Testis (tissue), 2 donors: ENCODE results near the gene IPO4.

Experiments
- POLR2A ChIP-seq: fragments of 450-650 bp; IDR thresholded peaks from one replicate; pipeline ENCODE4 v1.6.1; 2017; ENCODE audit warnings: antibody characterized with exemption, mild to moderate bottlenecking, moderate library complexity
- TF ChIP-seq, protein P1 (sequence below), 3 experiments: fragments of 450-650 bp in 2 of 3; fragments of 200-600 bp in 1 of 3; sonication (generic) in 1 of 3; IDR thresholded peaks; one replicate each; pipeline ENCODE4 v1.5.1; 2016 to 2019; ENCODE audit warnings: antibody characterized with exemption in 3 of 3, mild to moderate bottlenecking in 2 of 3, moderate library complexity in 1 of 3

DNA sequence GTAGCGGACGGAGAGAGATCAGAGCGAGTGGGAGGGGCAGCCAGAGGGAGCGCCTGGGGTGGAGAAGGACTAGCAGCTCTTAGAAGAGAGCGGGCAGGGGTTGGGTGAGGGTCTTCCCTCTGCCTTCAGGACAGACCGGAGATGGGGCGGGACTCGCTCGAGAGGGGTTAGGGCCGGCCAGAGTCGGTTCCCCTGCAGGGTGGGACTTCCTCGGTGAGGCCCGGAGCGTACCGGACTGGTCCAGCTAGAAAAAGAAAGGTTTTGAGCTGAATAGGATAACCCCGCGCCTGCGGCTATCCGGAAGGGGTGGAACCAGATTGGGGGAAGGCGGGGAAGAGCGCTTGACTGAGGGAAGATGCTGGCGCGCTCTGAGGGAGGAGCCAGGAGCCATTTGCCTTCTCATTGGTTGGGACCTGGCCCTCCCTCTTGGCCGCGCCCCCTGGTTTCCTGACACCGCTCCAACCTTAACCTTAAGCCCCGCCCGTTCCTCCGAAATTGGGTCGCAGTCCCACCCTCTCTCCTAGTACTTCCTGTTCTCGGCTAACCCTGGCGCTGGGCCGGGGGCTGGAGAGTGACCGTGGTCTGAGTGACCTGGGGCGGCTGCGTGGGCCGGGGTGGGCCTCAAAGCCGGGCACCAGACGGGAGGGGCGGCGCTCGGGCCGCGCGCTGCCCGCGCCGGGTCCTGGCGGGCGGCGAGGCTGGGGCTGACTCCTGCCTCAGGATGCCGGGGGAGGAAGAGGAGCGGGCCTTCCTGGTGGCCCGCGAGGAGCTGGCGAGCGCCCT is 41.4 kb downstream of the IPO4 start, which contains the start of gene RNF31:
- TF ChIP-seq POLR2A = no peak
- TF ChIP-seq, protein P1, sequence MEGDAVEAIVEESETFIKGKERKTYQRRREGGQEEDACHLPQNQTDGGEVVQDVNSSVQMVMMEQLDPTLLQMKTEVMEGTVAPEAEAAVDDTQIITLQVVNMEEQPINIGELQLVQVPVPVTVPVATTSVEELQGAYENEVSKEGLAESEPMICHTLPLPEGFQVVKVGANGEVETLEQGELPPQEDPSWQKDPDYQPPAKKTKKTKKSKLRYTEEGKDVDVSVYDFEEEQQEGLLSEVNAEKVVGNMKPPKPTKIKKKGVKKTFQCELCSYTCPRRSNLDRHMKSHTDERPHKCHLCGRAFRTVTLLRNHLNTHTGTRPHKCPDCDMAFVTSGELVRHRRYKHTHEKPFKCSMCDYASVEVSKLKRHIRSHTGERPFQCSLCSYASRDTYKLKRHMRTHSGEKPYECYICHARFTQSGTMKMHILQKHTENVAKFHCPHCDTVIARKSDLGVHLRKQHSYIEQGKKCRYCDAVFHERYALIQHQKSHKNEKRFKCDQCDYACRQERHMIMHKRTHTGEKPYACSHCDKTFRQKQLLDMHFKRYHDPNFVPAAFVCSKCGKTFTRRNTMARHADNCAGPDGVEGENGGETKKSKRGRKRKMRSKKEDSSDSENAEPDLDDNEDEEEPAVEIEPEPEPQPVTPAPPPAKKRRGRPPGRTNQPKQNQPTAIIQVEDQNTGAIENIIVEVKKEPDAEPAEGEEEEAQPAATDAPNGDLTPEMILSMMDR (IDR thresholded peaks at IDR 0.05) = no peak
